NB4 (cell line): ENCODE data around the gene CLASRP.

ENCODE experiments used
- MYC ChIP-seq: IDR thresholded peaks from 2 replicates; pipeline ENCODE4 v1.6.1; 2011; ENCODE audit warnings: low read depth, low read length
- POLR2A ChIP-seq: IDR thresholded peaks from 2 replicates; pipeline ENCODE4 v1.6.1; 2011; ENCODE audit warnings: mild to moderate bottlenecking; ENCODE audit not compliant: insufficient read length; ENCODE audit errors: extremely low read depth
- TF ChIP-seq, protein P1 (sequence below): IDR thresholded peaks from one replicate; pipeline ENCODE4 v1.5.1; 2012; ENCODE audit warnings: low read depth, low read length

DNA sequence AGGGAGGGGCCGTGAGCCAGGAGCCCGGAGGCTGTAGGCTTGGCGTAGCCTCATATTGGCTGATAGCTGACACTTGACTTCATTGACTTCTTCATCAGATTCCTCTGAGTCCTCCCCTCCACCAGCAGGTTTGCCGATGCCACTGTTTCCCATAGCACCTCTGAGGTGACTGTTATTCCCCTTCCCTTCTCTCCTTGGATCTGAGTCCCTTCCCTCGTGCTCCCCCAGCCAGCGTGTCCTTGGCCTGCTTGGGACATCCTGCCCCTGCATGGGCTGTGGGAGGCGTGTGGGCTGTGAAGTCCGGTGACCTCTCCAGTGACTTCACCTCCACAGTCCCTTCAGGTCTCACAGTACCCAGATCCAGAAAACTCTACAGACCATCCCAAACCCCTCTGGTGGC lies 63.0 kb downstream of the CLASRP start:
- TF ChIP-seq, protein P1, sequence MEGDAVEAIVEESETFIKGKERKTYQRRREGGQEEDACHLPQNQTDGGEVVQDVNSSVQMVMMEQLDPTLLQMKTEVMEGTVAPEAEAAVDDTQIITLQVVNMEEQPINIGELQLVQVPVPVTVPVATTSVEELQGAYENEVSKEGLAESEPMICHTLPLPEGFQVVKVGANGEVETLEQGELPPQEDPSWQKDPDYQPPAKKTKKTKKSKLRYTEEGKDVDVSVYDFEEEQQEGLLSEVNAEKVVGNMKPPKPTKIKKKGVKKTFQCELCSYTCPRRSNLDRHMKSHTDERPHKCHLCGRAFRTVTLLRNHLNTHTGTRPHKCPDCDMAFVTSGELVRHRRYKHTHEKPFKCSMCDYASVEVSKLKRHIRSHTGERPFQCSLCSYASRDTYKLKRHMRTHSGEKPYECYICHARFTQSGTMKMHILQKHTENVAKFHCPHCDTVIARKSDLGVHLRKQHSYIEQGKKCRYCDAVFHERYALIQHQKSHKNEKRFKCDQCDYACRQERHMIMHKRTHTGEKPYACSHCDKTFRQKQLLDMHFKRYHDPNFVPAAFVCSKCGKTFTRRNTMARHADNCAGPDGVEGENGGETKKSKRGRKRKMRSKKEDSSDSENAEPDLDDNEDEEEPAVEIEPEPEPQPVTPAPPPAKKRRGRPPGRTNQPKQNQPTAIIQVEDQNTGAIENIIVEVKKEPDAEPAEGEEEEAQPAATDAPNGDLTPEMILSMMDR = no peak
- TF ChIP-seq POLR2A (no peak), MYC (no peak)
